Adrenal gland (tissue), 12 donors: Measurements from ENCODE around the gene ZNF586. TPM values are rescaled to one million over a fixed set of nuclear protein-coding genes. Genes with fewer than 3 reads are reported as not detected.

ENCODE experiments used
- DNase-seq, 7 donors: peaks; one replicate each; pipeline ENCODE4 v3.0.0-alpha.2; 2019 to 2020
- H3K27ac ChIP-seq, 5 donors: fragments of 200-600 bp; sonication (generic) in 4 of 5; 1 replicate in 3 of 5; 2 replicates in 2 of 5; pipeline versions ENCODE4 v1.5.1 to v1.8.0; 2016 to 2020; ENCODE audit warnings: mild to moderate bottlenecking in 1 of 5
- H3K27me3 ChIP-seq: fragments of 200-600 bp; 2 replicates; pipeline ENCODE4 v1.8.0; 2021
- H3K36me3 ChIP-seq, 2 donors: fragments of 200-600 bp; replicated peaks in 1 of 2; 1 replicate in 1 of 2; 2 replicates in 1 of 2; pipeline versions ENCODE4 v1.5.1 to v1.8.0; 2018 to 2022
- H3K4me1 ChIP-seq, 2 donors: fragments of 200-600 bp; replicated peaks in 1 of 2; 1 replicate in 1 of 2; 2 replicates in 1 of 2; pipeline versions ENCODE4 v1.5.1 to v1.8.0; 2018 to 2021
- H3K4me3 ChIP-seq, 4 donors: fragments of 200-600 bp; sonication (generic) in 3 of 4; one replicate each; pipeline ENCODE4 v1.5.1; 2016 to 2018
- H3K9me3 ChIP-seq, 3 donors: fragments of 200-600 bp; sonication (generic) in 1 of 3; replicated peaks in 1 of 3; 1 replicate in 2 of 3; 2 replicates in 1 of 3; pipeline versions ENCODE4 v1.5.1 to v1.8.0; 2016 to 2021
- POLR2A ChIP-seq, 2 donors: fragments of 450-650 bp; IDR thresholded peaks; one replicate each; pipeline ENCODE4 v1.6.1; 2017; ENCODE audit warnings: antibody characterized with exemption in 2 of 2, mild to moderate bottlenecking in 2 of 2, moderate library complexity in 1 of 2
- WGBS, 4 donors: extraction: QIAGEN DNeasy Blood & Tissue Kit in 2 of 4; methylation state at CpG; one replicate each; pipeline versions ENCODE4 v1.1.5 to v1.1.7; 2013 to 2017; 5-methylcytosine and 5-hydroxymethylcytosine counted together
- intact Hi-C, 2 donors: fragments of 100-400 bp; cut with DNase I; formaldehyde crosslinking; loops; one replicate each; pipeline versions ENCODE4 v1.14.1 to v1.15.0; 2022 to 2023
- polyA plus RNA-seq, 3 donors: library from polyadenylated mRNA; stranded (reverse); fragments of 200-250 nt in 2 of 3; fragments of 350-450 nt in 1 of 3; fragmentation: Illumina TruSeq in 1 of 3; extraction: RNeasy Lipid Tissue Mini Kit (QIAGEN cat#74804) in 1 of 3; gene quantifications; one replicate each; pipeline ENCODE4 v1.2.3, GENCODE V29; 2013 to 2014
- total RNA-seq, 9 donors: library from RNA; depleted of rRNA in 4 of 9; stranded (reverse); fragments of >200 nt in 4 of 9; fragments of 120-200 nt in 1 of 9; fragmentation: NEBNext Ultra II Directional in 1 of 9; extraction: Animal tissue kit (Norgen Biotek cat#: 25700) in 1 of 9; gene quantifications; one replicate each; pipeline versions ENCODE4 v1.1.0 to v1.2.4, GENCODE V29; 2013 to 2023
- TF ChIP-seq, protein P1 (sequence below), 6 experiments: fragments of 450-650 bp in 4 of 6; fragments of 200-600 bp in 2 of 6; sonication (generic) in 1 of 6; IDR thresholded peaks; 1 replicate in 5 of 6; 2 replicates in 1 of 6; pipeline versions ENCODE4 v1.5.1 to v1.8.0; 2016 to 2021; ENCODE audit warnings: antibody characterized with exemption in 6 of 6, mild to moderate bottlenecking in 2 of 6, moderate library complexity in 1 of 6
- donor health status: healthy with polysubstance abuse.
- donor health status: Bipolar disorder and iron deficiency.
- donor health status: DM: yes; HTN: yes; CAD: no.
- donor health status: DM: no; HTN: no; CAD: no.
- donor health status: DM: no; HTN: no; CAD: no.
- donor health status: DM: yes; HTN: yes; CAD: no.

Gene ZNF586
- total and polyA plus RNA-seq, 12 donors = 3.6 to 19.0 (median 12.7) TPM

- WGBS, 4 donors = 92 to 98% (median 96%) methylated on average over 10 of the region's 10 CpGs
- H3K4me3 ChIP-seq = no peak overlapping the region
- H3K27ac ChIP-seq = no peak overlapping the region
- no peak for TF ChIP-seq POLR2A (IDR thresholded peaks at IDR 0.05)
- TF ChIP-seq, protein P1, sequence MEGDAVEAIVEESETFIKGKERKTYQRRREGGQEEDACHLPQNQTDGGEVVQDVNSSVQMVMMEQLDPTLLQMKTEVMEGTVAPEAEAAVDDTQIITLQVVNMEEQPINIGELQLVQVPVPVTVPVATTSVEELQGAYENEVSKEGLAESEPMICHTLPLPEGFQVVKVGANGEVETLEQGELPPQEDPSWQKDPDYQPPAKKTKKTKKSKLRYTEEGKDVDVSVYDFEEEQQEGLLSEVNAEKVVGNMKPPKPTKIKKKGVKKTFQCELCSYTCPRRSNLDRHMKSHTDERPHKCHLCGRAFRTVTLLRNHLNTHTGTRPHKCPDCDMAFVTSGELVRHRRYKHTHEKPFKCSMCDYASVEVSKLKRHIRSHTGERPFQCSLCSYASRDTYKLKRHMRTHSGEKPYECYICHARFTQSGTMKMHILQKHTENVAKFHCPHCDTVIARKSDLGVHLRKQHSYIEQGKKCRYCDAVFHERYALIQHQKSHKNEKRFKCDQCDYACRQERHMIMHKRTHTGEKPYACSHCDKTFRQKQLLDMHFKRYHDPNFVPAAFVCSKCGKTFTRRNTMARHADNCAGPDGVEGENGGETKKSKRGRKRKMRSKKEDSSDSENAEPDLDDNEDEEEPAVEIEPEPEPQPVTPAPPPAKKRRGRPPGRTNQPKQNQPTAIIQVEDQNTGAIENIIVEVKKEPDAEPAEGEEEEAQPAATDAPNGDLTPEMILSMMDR (IDR thresholded peaks at IDR 0.05) = no peak
- no peaks in the 10 kb centered on the region for H3K27me3 ChIP-seq
- H3K9me3 ChIP-seq = peaks cover 0 to 13% (median 0%) of the 10 kb centered on the region in 3 donors
- intact Hi-C loops = no loop called here
- H3K36me3 ChIP-seq = peaks cover 0 to 34% of the 10 kb centered on the region in 2 donors
- no peak for DNase-seq
- no peaks in the 10 kb centered on the region for H3K4me1 ChIP-seq
Observed at GRCh38 chr19:57779220-57779845, 9.9 kb downstream of the ZNF586 start.

DNA sequence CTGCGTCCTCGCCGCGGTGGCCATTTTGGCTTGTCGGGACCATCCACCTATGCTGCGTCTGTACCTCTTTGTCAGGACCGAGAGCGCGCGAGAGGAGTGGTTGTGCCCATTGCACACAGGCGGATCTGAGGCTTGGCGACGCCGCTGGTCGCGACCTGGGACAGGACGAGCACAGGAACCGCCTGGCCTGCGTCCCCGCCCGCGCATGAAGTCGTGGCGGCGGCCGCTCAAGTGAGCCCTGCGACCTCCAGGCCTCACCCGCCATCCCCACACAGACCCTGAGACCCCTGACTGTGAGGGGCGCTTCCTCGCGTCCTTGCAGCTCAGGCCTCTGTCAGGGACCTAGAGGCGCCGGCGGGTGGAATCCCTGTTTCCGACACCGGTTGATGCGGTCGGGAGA lies 16.8 kb downstream of the ZNF586 start:
- Histone ChIP-seq H3K27me3 (no peaks in the 10 kb centered on the region), H3K9me3 (no peaks in the 10 kb centered on the region), H3K4me3 (no peak overlapping the region), H3K27ac (no peak overlapping the region), H3K36me3 (peaks cover 0 to 4% of the 10 kb centered on the region in 2 donors), H3K4me1 (no peaks in the 10 kb centered on the region)
- 92 to 96% (median 92%) methylated on average over 23 to 38 of the region's 38 CpGs for WGBS, 4 donors
- DNase-seq = no peak
- intact Hi-C loops = no loop called here
- TF ChIP-seq, protein P1 (IDR thresholded peaks at IDR 0.05) = no peak
- no peak for TF ChIP-seq POLR2A (IDR thresholded peaks at IDR 0.05)

- no peaks in the 10 kb centered on the region for H3K9me3 ChIP-seq
- no peak overlapping the region for H3K4me3 ChIP-seq
- intact Hi-C loops = no loop called here
- peaks cover 0 to 8% of the 10 kb centered on the region in 2 donors for H3K36me3 ChIP-seq
- no peak for DNase-seq
- 75 to 85% (median 84%) methylated on average over 5 of the region's 5 CpGs for WGBS, 4 donors
- TF ChIP-seq, protein P1 (IDR thresholded peaks at IDR 0.05) = no peak
- no peak for TF ChIP-seq POLR2A (IDR thresholded peaks at IDR 0.05)
- no peaks in the 10 kb centered on the region for H3K27me3 ChIP-seq
- no peak overlapping the region for H3K27ac ChIP-seq
- no peaks in the 10 kb centered on the region for H3K4me1 ChIP-seq
Observed at GRCh38 chr19:57786906-57787305, 17.4 kb downstream of the ZNF586 start.

- no peaks in the 10 kb centered on the region for H3K27me3 ChIP-seq
- no peak overlapping the region for H3K4me3 ChIP-seq
- peaks cover 0 to 13% of the 10 kb centered on the region in 2 donors for H3K36me3 ChIP-seq
- DNase-seq = no peak
- intact Hi-C loops = no loop called here
- H3K27ac ChIP-seq = no peak overlapping the region
- no peaks in the 10 kb centered on the region for H3K4me1 ChIP-seq
- no peaks in the 10 kb centered on the region for H3K9me3 ChIP-seq
- no peak for TF ChIP-seq POLR2A (IDR thresholded peaks at IDR 0.05)
- TF ChIP-seq, protein P1 (IDR thresholded peaks at IDR 0.05) = no peak
Observed at GRCh38 chr19:57788114-57788692, 18.7 kb downstream of the ZNF586 start.
